ENCODE results near the gene ADD1.

The ADD1 gene

GRCh38 chr4:2860391-2861348 lies 17.0 kb downstream of the ADD1 start:
- no peak for DNase-seq (ENCODE audit: low read depth)

GRCh38 chr4:2861631-2862436 lies 18.2 kb downstream of the ADD1 start:
- no peak for DNase-seq (ENCODE audit: low read depth)

- DNase-seq (ENCODE audit: low read depth) = no peak
These were observed 18.9 kb downstream of the ADD1 start for GRCh38 chr4:2862528-2862927.

- DNase-seq (ENCODE audit: low read depth) = no peak
These were observed 20.0 kb downstream of the ADD1 start for GRCh38 chr4:2863649-2864048.

- DNase-seq (ENCODE audit: low read depth) = no peak
These were observed 21.6 kb downstream of the ADD1 start for GRCh38 chr4:2865196-2865780.

- no peak for DNase-seq (ENCODE audit: low read depth)
These were observed 22.7 kb downstream of the ADD1 start for GRCh38 chr4:2866160-2866861.

GRCh38 chr4:2866891-2867290 lies 23.2 kb downstream of the ADD1 start:
- no peak for DNase-seq (ENCODE audit: low read depth)

- peak; percentile 20 for DNase-seq (ENCODE audit: low read depth)
These were observed 24.3 kb downstream of the ADD1 start for GRCh38 chr4:2867758-2868491.

- DNase-seq (ENCODE audit: low read depth) = no peak
These were observed 25.3 kb downstream of the ADD1 start for GRCh38 chr4:2868877-2869487.

GRCh38 chr4:2869659-2870058 lies 26.0 kb downstream of the ADD1 start:
- DNase-seq (ENCODE audit: low read depth) = no peak

- DNase-seq (ENCODE audit: low read depth) = no peak
These were observed 26.4 kb downstream of the ADD1 start for GRCh38 chr4:2870082-2870481.

- DNase-seq (ENCODE audit: low read depth) = no peak
These were observed 27.8 kb downstream of the ADD1 start for GRCh38 chr4:2871466-2871865.

GRCh38 chr4:2871911-2872310 lies 28.3 kb downstream of the ADD1 start:
- no peak for DNase-seq (ENCODE audit: low read depth)

- no peak for DNase-seq (ENCODE audit: low read depth)
These were observed 29.7 kb downstream of the ADD1 start for GRCh38 chr4:2873329-2873728.

- no peak for DNase-seq (ENCODE audit: low read depth)
These were observed 31.2 kb downstream of the ADD1 start for GRCh38 chr4:2874861-2875260.

- DNase-seq (ENCODE audit: low read depth) = no peak
These were observed 31.9 kb downstream of the ADD1 start for GRCh38 chr4:2875556-2875955.

- no peak for DNase-seq (ENCODE audit: low read depth)
These were observed 34.7 kb downstream of the ADD1 start for GRCh38 chr4:2878346-2878745.

GRCh38 chr4:2879026-2879425 lies 35.4 kb downstream of the ADD1 start:
- DNase-seq (ENCODE audit: low read depth) = no peak

- DNase-seq (ENCODE audit: low read depth) = no peak
These were observed 37.8 kb downstream of the ADD1 start for GRCh38 chr4:2881431-2881830.

GRCh38 chr4:2882341-2882740 lies 38.7 kb downstream of the ADD1 start:
- DNase-seq (ENCODE audit: low read depth) = no peak

GRCh38 chr4:2886161-2886560 lies 42.5 kb downstream of the ADD1 start:
- no peak for DNase-seq (ENCODE audit: low read depth)
